ENCODE data around the gene SLC25A12. TPM values are rescaled to one million over a fixed set of nuclear protein-coding genes. Genes with fewer than 3 reads are reported as not detected.

SLC25A12 gene
- polyA plus RNA-seq, 1 donor from 2014 or later: 122 TPM

DNA sequence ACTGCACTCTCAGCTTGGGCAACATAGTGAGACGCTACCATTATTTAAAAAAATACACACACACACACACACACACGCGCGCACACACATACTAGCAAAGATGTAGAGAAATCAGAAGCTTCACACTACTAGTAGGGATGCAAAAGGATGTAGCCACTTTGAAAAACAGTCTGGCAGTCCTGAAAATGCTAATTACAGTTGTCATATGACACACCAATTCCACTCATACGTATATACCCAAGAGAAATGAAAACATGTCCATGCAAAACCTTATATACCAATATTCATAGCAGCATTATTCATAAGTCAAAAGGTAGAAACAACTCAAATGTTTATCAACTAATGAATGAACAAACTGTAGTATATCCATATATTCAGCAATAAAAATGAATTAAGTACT, 90.3 kb downstream of the SLC25A12 start:
- Histone ChIP-seq H3K79me2 (replicated peaks; ENCODE audit: insufficient read depth, low read length) (no peaks in the 10 kb centered on the region), H3K4me3 (ENCODE audit: low read length) (no peak overlapping the region), H2AFZ (ENCODE audit: low read depth, low read length) (no peak overlapping the region), H3F3A (ENCODE audit: insufficient read depth, low read length, poor library complexity, severe bottlenecking) (no peaks in the 10 kb centered on the region), H3K27ac (ENCODE audit: low read length) (no peak overlapping the region), H3K36me3 (ENCODE audit: insufficient read depth, low read length) (no peaks in the 10 kb centered on the region), H3K4me2 (ENCODE audit: low read length) (no peak overlapping the region), H3K9me2 (ENCODE audit: insufficient read depth, low read length) (no peaks in the 10 kb centered on the region), H3K27me3 (ENCODE audit: insufficient read depth, low read depth, low read length) (no peaks in the 10 kb centered on the region), H4K20me1 (ENCODE audit: insufficient read depth) (no peaks in the 10 kb centered on the region), H3K9ac (ENCODE audit: low read length) (no peak overlapping the region), H3K9me3 (ENCODE audit: low read length) (no peaks in the 10 kb centered on the region)
- TF ChIP-seq RAD21 (conservative IDR thresholded peaks at IDR 0.05) (no peak), SMC3 (conservative IDR thresholded peaks at IDR 0.05; ENCODE audit: poor library complexity) (no peak), MXI1 (conservative IDR thresholded peaks at IDR 0.05; ENCODE audit: poor library complexity, severe bottlenecking) (no peak), TAF1 (IDR thresholded peaks at IDR 0.05; ENCODE audit: low read depth) (no peak), EP300 (conservative IDR thresholded peaks at IDR 0.05; ENCODE audit: poor library complexity, severe bottlenecking) (no peak), POLR2AphosphoS5 (IDR thresholded peaks at IDR 0.05) (no peak), EZH2 (IDR thresholded peaks at IDR 0.05; ENCODE audit: borderline replicate concordance, insufficient read depth, low read length, poor library complexity, severe bottlenecking) (no peak)
- TF ChIP-seq, protein P1, sequence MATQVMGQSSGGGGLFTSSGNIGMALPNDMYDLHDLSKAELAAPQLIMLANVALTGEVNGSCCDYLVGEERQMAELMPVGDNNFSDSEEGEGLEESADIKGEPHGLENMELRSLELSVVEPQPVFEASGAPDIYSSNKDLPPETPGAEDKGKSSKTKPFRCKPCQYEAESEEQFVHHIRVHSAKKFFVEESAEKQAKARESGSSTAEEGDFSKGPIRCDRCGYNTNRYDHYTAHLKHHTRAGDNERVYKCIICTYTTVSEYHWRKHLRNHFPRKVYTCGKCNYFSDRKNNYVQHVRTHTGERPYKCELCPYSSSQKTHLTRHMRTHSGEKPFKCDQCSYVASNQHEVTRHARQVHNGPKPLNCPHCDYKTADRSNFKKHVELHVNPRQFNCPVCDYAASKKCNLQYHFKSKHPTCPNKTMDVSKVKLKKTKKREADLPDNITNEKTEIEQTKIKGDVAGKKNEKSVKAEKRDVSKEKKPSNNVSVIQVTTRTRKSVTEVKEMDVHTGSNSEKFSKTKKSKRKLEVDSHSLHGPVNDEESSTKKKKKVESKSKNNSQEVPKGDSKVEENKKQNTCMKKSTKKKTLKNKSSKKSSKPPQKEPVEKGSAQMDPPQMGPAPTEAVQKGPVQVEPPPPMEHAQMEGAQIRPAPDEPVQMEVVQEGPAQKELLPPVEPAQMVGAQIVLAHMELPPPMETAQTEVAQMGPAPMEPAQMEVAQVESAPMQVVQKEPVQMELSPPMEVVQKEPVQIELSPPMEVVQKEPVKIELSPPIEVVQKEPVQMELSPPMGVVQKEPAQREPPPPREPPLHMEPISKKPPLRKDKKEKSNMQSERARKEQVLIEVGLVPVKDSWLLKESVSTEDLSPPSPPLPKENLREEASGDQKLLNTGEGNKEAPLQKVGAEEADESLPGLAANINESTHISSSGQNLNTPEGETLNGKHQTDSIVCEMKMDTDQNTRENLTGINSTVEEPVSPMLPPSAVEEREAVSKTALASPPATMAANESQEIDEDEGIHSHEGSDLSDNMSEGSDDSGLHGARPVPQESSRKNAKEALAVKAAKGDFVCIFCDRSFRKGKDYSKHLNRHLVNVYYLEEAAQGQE (IDR thresholded peaks at IDR 0.05; ENCODE audit: borderline replicate concordance): no peak
- TF ChIP-seq, protein P2, sequence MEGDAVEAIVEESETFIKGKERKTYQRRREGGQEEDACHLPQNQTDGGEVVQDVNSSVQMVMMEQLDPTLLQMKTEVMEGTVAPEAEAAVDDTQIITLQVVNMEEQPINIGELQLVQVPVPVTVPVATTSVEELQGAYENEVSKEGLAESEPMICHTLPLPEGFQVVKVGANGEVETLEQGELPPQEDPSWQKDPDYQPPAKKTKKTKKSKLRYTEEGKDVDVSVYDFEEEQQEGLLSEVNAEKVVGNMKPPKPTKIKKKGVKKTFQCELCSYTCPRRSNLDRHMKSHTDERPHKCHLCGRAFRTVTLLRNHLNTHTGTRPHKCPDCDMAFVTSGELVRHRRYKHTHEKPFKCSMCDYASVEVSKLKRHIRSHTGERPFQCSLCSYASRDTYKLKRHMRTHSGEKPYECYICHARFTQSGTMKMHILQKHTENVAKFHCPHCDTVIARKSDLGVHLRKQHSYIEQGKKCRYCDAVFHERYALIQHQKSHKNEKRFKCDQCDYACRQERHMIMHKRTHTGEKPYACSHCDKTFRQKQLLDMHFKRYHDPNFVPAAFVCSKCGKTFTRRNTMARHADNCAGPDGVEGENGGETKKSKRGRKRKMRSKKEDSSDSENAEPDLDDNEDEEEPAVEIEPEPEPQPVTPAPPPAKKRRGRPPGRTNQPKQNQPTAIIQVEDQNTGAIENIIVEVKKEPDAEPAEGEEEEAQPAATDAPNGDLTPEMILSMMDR (IDR thresholded peaks at IDR 0.05; ENCODE audit: poor library complexity, severe bottlenecking): no peak

DNA sequence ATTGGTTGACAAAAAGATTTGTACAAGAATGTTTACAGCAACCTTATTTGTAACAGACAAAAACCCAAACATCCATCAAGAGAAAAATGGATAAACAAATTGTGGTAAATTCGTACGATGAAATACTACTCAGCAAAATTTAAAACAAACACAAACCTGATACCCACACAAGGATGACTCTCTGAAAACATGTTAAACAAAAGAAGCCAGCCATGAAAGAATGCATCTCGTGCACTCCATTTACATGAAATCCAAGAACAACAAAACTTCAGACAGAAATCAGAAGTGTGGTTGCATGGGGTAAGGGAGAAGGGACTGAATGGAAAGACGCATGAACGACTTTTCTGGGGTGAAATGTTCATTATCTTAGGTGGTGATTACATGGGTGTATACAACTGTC, 93.4 kb downstream of the SLC25A12 start:
- Histone ChIP-seq H3K4me3 (ENCODE audit: low read length) (no peak overlapping the region), H4K20me1 (ENCODE audit: insufficient read depth) (no peaks in the 10 kb centered on the region), H3K9me2 (ENCODE audit: insufficient read depth, low read length) (no peaks in the 10 kb centered on the region), H2AFZ (ENCODE audit: low read depth, low read length) (no peak overlapping the region), H3K27ac (ENCODE audit: low read length) (no peak overlapping the region), H3K36me3 (ENCODE audit: insufficient read depth, low read length) (peaks cover 2% of the 10 kb centered on the region), H3K27me3 (ENCODE audit: insufficient read depth, low read depth, low read length) (no peaks in the 10 kb centered on the region), H3K79me2 (replicated peaks; ENCODE audit: insufficient read depth, low read length) (no peaks in the 10 kb centered on the region), H3F3A (ENCODE audit: insufficient read depth, low read length, poor library complexity, severe bottlenecking) (no peaks in the 10 kb centered on the region), H3K9ac (ENCODE audit: low read length) (no peak overlapping the region), H3K9me3 (ENCODE audit: low read length) (no peaks in the 10 kb centered on the region), H3K4me2 (ENCODE audit: low read length) (no peak overlapping the region)
- TF ChIP-seq EP300 (conservative IDR thresholded peaks at IDR 0.05; ENCODE audit: poor library complexity, severe bottlenecking): no peak
- no peak for TF ChIP-seq MXI1 (conservative IDR thresholded peaks at IDR 0.05; ENCODE audit: poor library complexity, severe bottlenecking)

Measured in neural cell (in vitro differentiated cells).